ENCODE results near the gene TIAM2. TPM values are rescaled to one million over a fixed set of nuclear protein-coding genes. Genes with fewer than 3 reads are reported as not detected.
A peak's percentile ranks its signal among the peaks of the same experiment; 100 is the strongest.

Gene TIAM2
- total and polyA plus RNA-seq, 10 of the 15 experiments (the other 5 are each of a cell fraction or from before 2014, with no cell fraction given) = 1.1 to 10.5 (median 2.3) TPM

DNA sequence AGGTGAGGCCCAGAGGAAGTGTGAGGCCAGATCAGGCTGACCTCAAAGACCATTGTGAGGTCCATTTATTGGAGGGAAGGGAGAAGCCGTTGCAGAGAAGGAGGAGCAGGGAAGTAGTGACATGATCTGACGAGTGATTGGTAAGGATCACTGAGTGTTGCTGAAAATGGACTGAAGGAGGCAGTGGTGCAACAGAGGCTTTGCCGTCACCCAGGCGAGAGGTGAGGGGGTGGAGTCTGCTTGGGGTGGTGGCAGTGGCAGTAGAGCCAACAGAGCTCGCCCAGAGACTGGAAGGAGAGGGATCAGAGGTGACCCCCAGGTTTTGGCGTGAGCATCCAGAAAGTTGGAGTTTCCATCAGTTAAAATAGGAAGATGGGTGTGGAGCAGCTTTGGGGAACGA lies 200.8 kb downstream of the TIAM2 start:
- no peak overlapping the region for H3K4me3 ChIP-seq
- no peak for DNase-seq (ENCODE audit: low read depth, low spot score)
- H3K9ac ChIP-seq (ENCODE audit: control insufficient read depth, insufficient read depth, low read length) = no peak overlapping the region
- no peaks in the 10 kb centered on the region for H3K27me3 ChIP-seq (replicated peaks in 1 of 2; ENCODE audit: control insufficient read depth in 2 of 2, insufficient read depth in 2 of 2, low read length in 1 of 2)
- H3K4me1 ChIP-seq (ENCODE audit: control insufficient read depth, insufficient read depth, low read length) = peaks cover 8% of the 10 kb centered on the region; the same call in 1 of the 2 replicates
- no peak overlapping the region for H3K4me2 ChIP-seq (ENCODE audit: control insufficient read depth, insufficient read depth)
- in situ Hi-C loops (cut with MboI) (no loop called here), intact Hi-C loops (cut with micrococcal nuclease; ENCODE audit: unreplicated experiment) (no loop called here)
- peaks cover 0 to 3% of the 10 kb centered on the region in 2 experiments; a peak in 1 of 4 replicates for H3K36me3 ChIP-seq (ENCODE audit: control insufficient read depth in 2 of 2, insufficient read depth in 2 of 2, low read length in 1 of 2)
- TF ChIP-seq RAD21 (IDR thresholded peaks at IDR 0.05; ENCODE audit: insufficient read depth, low read depth, low read length) (0 out of 2 replicates have a peak, but pooled peaks have one; percentile 9), CHD2 (IDR thresholded peaks at IDR 0.05; ENCODE audit: borderline replicate concordance, low read depth, low read length) (no peak)
- 95% methylated on average over 7 of the region's 7 CpGs for WGBS (ENCODE audit: insufficient coverage, insufficient replicate concordance, low lambda C conversion rate, missing lambda C conversion rate)
- FAIRE-seq = no peak
- H3K79me2 ChIP-seq (ENCODE audit: control insufficient read depth, insufficient read depth, low read length) = peaks cover 3% of the 10 kb centered on the region
- RAD21 ChIA-PET (ENCODE audit: unreplicated experiment) = no interaction called here
- no peak for ATAC-seq
- no peak overlapping the region for H3K27ac ChIP-seq (ENCODE audit: control insufficient read depth, insufficient read depth)
- H2AFZ ChIP-seq (ENCODE audit: control insufficient read depth, low read depth, low read length) = no peak overlapping the region
- BruUV-seq (replicated peaks) = no TSS peak
- H3K9me3 ChIP-seq (replicated peaks; ENCODE audit: control insufficient read depth, insufficient read depth, low read length) = peaks cover 6% of the 10 kb centered on the region; the same call in 2 of the 3 replicates
- CTCF ChIA-PET = no interaction called here
- SMC1A ChIA-PET (ENCODE audit: uncharacterized antibody, unreplicated experiment) = interaction anchor here (1.3 kb wide), 1 partner anchor 14 kb away, joined by 4 read pairs; no protein-coding TSS in a partner anchor
- no peaks in the 10 kb centered on the region for H4K20me1 ChIP-seq (ENCODE audit: control insufficient read depth, insufficient read depth)
- POLR2A ChIA-PET = no interaction called here

DNA sequence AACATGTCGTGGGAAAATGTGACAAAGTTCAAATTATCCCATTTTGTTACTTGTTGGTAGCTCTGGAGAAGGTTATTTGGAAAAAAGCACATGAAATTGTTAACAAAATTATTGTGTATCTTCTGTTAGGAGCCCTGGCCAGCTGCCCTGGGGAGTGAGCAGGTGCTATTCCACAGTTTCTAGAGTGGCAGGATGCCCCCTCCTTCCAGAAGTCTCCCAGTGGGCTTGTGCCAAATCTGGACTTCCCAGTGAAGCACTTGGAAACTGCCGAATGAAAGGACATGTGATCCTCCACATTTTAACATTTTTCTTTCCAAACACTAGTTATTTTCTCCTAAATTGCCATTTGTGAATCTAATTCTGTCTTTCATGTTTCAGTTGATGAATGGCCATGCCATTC lies 201.8 kb downstream of the TIAM2 start:
- in situ Hi-C loops (cut with MboI) = no loop called here
- no peaks in the 10 kb centered on the region for H3K36me3 ChIP-seq (ENCODE audit: control insufficient read depth in 2 of 2, insufficient read depth in 2 of 2, low read length in 1 of 2)
- no peak overlapping the region for H3K4me2 ChIP-seq (ENCODE audit: control insufficient read depth, insufficient read depth)
- intact Hi-C loops (cut with micrococcal nuclease; ENCODE audit: unreplicated experiment) = no loop called here
- ATAC-seq = no peak
- H3K9me3 ChIP-seq (replicated peaks; ENCODE audit: control insufficient read depth, insufficient read depth, low read length) = peaks cover 6% of the 10 kb centered on the region; the same call in 2 of the 3 replicates
- ChIA-PET POLR2A (no interaction called here), SMC1A (ENCODE audit: uncharacterized antibody, unreplicated experiment) (interaction anchor here (0.7 to 1.3 kb wide), 4 partner anchors 13 to 26 kb away, joined by 3 to 4 read pairs (median 3); no protein-coding TSS in a partner anchor), CTCF (interaction anchor here (0.6 kb wide), 1 partner anchor 15 kb away, joined by 3 read pairs; no protein-coding TSS in a partner anchor), RAD21 (ENCODE audit: unreplicated experiment) (interaction anchor here (1.1 kb wide), 1 partner anchor 14 kb away, joined by 3 read pairs; no protein-coding TSS in a partner anchor)
- WGBS (ENCODE audit: insufficient coverage, insufficient replicate concordance, low lambda C conversion rate, missing lambda C conversion rate) = 98% methylated on average over 2 of the region's 2 CpGs
- H3K9ac ChIP-seq (ENCODE audit: control insufficient read depth, insufficient read depth, low read length) = no peak overlapping the region
- BruUV-seq (replicated peaks) = no TSS peak
- no peaks in the 10 kb centered on the region; the same call in 1 of the 2 replicates for H3K79me2 ChIP-seq (ENCODE audit: control insufficient read depth, insufficient read depth, low read length)
- no peaks in the 10 kb centered on the region for H4K20me1 ChIP-seq (ENCODE audit: control insufficient read depth, insufficient read depth)
- no peak for FAIRE-seq
- DNase-seq (ENCODE audit: low read depth, low spot score) = no peak
- no peak overlapping the region for H2AFZ ChIP-seq (ENCODE audit: control insufficient read depth, low read depth, low read length)
- no peak overlapping the region for H3K27ac ChIP-seq (ENCODE audit: control insufficient read depth, insufficient read depth)
- H3K4me1 ChIP-seq (ENCODE audit: control insufficient read depth, insufficient read depth, low read length) = peaks cover 14% of the 10 kb centered on the region; the same call in 1 of the 2 replicates
- H3K27me3 ChIP-seq (replicated peaks in 1 of 2; ENCODE audit: control insufficient read depth in 2 of 2, insufficient read depth in 2 of 2, low read length in 1 of 2) = no peaks in the 10 kb centered on the region
- no peak overlapping the region for H3K4me3 ChIP-seq
- no peak for TF ChIP-seq ZNF24 (IDR thresholded peaks at IDR 0.05)
- TF ChIP-seq POLR2A (IDR thresholded peaks at IDR 0.05; ENCODE audit: low read depth, low read length) = no peak
- TF ChIP-seq, protein P1, sequence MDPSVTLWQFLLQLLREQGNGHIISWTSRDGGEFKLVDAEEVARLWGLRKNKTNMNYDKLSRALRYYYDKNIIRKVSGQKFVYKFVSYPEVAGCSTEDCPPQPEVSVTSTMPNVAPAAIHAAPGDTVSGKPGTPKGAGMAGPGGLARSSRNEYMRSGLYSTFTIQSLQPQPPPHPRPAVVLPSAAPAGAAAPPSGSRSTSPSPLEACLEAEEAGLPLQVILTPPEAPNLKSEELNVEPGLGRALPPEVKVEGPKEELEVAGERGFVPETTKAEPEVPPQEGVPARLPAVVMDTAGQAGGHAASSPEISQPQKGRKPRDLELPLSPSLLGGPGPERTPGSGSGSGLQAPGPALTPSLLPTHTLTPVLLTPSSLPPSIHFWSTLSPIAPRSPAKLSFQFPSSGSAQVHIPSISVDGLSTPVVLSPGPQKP (IDR thresholded peaks at IDR 0.05; ENCODE audit: low read depth, low read length) = no peak
- no peak for TF ChIP-seq PML (IDR thresholded peaks at IDR 0.05; ENCODE audit: low read length)
- TF ChIP-seq RAD51 (IDR thresholded peaks at IDR 0.05) = no peak

All from GM12878 (cell line).